ENCODE results near the gene DNAH17.

Gene DNAH17

DNA sequence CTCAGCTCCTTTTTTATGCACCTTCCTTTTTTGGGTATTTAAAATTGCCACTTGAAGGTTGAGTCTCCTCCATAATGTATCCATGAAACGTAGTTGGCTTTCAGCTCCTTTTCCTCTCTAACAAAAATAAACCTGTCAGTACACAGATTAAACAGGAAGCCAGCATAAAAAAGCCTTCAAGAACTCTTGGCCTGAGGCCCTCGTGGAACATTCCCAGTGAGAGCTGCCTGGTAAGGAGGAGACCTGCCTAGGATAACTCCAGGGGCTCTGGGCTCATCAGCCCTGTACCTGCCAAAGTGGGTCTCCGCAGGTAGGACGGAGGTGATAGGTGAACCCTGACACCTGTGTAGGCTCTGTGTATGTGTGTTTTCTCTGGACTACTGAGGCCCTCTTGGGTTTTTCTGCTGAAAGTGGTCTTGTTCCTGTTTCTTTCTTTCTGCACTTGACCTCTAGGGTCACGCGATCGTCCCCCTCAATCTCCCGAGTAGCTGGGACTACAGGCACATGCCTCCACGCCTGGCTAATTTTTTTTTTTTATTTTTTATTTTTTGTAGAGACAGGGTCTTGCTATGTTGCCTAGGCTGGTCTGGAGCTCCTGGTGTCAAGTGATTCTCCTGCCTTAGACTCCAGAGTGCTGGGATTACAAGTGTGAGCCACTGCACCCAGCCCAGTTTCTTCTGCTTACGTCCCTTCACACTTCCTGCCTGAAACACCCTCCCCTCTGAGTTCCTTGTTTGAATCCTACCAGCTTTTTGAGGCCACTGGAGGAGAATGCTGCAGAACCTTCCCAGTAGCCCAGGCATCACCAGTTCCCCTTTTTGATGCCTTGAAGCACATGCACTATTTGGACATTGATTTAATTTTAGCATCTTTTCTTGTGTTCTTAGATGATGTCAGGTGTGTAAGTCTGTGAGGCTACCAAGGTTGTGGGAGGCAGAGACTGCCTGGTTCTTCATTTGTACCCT lies 188.9 kb downstream of the DNAH17 start:
- DNase-seq, result peak in 1 of 3 experiments; percentile 75

DNA sequence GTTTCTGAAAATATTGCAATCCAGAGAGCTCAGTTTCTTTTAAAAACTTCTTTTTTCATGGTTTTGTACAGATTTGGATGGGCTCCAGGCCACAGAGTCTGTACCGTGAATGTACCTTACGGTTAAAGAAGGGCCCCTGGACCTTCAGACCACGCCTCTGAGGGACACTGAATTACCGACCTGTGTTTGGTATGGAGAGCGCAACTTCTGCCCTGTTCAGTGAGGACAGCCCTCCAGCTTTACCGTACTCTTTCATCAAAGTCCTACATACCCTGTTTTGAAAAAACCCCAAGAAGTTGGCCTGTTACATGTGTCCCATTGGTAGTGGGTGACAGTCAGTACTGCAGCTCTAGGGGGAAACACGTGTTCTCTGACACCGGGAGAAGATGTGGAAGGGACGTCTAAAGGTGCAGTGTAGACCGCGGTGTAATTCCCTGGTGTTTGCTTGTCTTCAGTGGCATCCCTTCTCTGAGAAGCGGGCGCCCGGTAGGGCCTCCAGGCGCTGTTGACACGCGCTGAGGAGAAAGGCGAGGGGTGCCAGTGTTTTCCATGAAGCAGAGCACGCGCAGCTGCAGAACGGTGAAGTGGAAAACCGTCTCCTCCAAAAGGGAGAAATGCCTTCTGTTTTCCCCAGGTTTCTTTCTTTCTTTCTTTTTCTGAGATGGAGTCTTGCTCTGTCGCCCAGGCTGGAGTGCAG lies 192.6 kb downstream of the DNAH17 start:
- no peak for DNase-seq

DNA sequence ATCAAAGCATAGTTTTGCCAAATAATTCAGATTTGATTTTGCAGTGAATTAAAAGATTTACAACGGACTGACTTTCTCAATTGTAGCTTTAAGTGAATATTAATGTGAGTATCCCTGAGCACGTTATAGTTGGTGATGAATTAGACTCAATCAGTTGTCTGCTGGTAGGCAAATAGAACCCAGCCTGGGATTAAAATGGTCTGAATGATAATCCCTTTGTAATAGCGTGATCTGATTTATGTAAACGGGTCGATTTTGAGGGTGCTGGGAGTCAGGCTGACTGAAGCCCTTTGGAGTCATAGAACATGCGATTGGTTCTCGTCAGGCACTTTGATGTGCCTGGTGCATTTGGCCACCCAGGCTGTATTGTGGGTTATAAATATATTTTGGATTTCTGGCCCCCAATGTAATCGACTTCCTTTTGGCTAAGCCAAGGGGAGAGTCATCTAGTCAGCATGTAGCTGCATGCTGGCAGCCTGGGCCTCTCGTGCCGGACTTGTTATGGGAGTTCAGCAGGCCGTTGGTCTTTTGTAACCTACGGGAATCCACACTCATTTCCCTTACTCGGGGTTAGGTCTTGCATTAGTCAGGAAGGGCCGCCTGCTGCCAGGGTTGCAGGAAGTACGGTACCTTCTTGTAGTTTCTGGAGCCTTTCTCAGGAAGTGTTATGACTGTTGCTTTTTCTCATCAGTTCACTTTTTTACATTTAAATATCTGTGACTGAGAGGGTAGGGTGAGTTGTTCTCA lies 193.3 kb downstream of the DNAH17 start:
- no peak for DNase-seq

DNA sequence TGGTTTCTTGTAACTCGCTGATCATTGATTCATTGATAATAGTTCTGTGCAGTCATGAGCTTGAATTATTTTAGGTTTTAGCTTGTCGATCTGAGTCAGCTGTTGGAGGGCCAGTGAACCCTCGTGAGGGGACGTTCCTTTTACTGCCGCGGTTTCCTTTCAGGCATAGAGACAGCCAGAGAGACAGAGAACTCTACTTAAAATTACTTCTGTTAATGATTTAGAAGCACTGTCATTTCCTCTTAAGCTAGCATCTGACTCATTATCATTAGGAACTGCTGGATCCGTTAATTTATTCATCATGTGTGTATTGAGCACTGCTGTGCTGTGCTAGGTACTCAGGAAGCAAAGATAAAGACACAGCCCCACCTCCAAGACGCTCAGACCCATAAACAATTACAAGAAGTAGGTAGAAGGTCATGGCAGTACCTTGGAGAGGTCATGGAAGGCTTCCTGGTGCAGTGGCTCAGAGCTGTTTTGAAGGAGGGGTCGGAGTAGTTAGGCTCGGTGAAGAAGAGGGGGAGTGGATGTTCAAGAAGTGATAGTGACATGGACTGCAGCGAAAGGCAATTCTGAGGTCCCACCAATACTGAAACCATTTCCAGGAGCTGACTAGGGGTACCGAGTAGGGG lies 195.5 kb downstream of the DNAH17 start:
- no peak for DNase-seq

DNA sequence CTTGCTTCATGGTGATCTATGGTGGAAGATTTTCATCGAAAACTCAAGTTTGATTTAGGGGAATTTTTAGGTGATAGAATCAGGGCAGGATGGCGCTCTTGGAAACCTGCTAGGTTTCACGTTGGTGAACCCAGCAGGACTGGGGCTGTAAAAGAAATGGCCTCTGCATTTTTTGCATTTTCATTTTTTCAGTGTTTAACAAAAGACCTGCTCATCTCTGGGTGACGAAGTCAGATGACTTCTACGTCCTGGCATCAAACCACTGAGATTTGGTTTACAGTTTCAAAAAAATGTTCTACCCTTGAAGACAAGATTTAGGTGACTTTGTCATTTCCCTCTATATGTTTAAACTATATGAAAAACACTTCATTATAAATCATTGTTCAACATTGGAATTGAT lies 196.8 kb downstream of the DNAH17 start:
- no peak for DNase-seq

DNA sequence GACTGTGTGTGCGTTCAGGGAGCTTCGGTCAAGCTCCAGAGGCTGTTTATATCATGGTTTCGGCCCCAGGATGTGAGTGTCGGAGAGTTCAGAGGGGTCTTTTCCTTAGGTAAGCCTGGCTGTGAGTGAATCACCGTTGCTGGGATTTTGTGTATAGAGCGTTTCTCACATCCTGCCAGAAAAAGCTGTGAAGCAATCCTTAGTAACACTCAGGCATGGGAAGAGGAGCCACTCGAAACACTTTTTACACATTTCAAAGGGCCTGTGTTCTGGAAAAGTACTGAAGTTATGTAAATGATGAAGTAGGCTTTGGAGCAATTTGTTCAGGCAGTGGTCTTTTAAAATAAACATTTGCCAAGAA lies 198.1 kb downstream of the DNAH17 start:
- no peak for DNase-seq

DNA sequence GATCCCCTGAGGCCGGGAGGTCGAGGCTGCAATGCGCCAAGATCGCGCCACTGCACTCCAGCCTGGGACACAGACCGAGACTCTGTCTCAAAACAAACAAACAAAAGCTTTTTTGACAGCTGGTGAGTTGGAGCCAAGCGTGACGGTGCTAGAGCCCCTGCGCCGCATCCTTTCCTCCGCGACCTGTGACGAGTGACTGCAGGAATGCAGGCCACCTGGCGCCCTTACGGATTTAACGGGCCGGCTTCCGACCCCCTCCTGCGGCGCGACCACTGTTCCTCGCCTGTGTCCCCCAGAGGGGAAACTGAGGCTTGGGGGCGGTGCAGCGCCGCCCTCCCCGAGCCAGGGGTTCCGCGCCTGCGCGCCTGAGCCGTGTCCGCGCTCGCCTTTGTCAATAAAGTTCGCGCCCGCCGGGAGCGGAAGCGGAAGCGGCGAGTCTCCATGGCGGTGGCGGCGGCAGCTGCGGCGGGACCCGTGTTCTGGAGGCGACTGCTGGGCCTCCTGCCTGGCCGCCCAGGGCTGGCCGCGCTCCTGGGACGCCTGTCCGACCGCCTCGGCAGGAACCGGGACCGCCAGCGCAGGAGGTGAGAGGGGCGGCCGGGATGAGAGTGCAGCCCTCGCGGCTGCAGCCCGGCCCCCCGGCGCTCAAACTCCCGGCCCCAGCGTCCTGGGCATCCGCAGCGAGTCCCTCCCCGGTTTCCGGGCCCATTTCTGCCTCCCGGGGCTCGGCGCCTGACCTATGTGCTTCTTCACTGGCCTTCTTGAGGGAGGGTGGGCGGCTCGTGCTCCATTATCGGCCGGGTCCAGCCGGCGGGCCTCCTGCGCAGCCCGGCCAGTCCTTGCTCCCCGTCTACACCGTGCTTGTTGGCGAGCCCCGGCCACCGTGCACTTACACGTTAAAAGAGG lies 198.7 kb downstream of the DNAH17 start, which contains the start of gene PGS1:
PGS1 (plus strand) TSS at position 425 of the 906 bp plus-strand sequence; CDS start at position 442, 17 bp downstream.
- DNase-seq, result peak; percentile 77 to 81 (median 78)

DNA sequence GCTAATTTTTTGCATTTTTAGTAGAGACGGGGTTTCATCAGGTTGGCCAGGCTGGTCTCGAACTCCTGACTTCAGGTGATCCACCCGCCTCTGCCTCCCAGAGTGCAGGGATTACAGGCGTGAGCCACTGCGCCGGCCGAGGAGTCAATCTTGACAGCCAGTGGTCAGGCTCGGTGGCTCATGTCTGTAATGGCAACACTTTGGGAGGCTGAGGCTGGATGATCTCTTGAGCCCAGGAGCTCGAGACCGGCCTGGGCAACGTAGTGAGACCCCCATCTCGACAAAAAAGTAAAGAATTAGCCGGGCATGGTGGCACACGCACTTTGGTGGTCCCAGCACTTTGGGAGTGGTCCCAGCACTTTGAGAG lies 199.4 kb downstream of the DNAH17 start:
- DNase-seq, result no peak

DNA sequence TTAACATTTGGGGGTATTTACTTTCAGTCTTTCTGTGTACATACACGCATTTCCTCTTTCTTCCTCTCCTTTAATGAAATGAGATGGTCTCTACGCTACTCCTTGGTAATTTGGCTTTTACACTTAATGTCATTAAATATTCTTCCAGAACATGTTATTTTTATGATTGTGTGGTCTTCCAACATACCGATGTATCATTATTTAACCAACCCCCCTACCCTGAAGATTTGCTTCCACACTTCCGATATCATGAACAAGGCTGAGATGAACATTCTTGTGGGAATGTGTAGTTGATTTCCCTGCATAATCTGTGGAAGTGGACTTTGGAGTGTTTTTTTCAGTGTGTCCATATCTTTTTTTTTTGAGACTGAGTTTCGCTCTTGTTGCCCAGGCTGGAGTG lies 201.0 kb downstream of the DNAH17 start:
- DNase-seq, result no peak

DNA sequence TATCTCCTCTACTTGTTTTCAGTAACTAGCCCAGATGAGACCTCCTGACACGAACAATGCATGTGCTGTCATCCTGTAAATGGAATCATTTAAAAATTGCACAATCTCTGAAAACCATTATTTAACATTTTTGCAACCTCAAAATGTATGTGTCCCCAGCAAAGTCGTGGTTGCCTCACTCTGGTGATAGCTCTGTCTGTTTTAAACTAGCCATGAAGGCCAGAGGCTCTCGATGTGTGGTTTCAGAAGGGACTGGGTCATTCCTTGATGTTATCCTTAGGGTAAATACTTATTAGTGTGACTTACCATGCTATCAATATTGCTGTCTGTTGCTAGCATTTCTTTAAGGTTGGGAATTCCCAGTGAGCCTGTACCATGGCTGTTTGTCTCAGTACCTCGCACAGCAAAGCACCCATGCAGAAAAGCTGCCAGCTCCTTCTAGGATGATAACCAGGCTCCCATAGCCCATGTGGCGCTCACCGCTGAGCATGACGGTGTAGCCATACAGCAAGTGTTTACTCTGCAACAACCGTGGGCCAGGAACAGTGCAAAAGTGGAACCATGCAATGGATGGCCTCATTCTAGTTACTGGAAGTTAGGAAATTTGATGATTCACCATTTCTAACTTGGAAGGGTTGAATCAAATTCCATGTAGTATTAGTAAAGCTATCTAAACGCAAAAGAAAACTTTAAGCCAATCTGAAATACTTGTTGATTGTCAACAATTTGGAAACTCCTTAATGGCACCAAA lies 201.6 kb downstream of the DNAH17 start:
- DNase-seq, result no peak

DNA sequence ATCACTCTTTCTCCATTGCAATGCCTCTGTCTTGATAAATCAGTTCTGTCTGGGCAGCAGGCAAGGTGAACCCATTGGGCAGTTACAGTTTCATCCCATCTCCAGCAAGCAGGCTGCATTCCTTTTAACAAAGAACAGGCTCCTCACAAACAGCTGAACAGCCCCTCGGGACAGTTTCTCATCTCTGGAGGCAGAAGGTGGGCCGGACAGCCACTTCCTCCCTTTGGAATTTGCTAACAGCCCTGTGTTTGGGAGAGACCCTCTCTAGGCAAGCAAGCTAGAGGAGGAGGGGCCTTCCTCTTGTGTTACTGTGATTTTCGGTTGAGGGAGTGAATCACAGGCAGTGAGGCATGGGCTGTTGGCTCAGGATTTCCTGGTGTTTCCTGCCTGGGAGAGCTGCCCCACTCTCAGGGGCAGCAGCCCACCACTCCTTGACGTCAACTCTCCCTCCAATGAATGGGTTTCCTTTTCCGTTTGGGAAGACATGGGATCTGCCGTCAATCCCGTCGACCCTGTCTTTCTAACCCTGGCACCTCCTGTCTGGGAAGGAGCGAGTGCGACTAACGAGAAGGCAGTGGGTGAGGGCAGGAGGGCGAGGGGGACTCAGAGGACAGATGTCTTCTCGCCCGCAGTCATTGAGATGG lies 202.4 kb downstream of the DNAH17 start:
- DNase-seq, result no peak

DNA sequence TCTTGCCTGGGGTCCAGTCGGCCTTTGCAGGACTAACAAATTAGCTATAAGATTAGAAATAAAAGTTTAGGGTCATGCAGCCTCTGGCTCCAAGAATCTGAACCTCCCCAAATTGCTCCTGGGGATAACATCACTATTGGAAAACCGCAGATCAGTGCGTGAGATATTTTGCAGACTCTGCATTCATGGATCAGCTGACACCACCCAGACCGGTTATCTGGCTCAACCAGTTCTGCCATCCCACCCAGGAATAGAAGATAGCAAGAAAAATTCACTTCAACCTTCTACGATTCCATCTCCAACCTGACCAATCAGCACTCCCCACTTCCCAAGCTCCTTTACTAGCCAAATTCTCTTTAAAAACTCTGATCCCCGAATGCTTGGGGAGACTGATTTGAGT lies 203.0 kb downstream of the DNAH17 start:
- no peak for DNase-seq

Measured in NCI-H1417 (cell line).